ENCODE results near the gene TRAPPC4.
A peak's percentile ranks its signal among the peaks of the same experiment; 100 is the strongest.
"Not testable (repeated sequence)": the region's sequence is repeated elsewhere in the genome, so short reads cannot be mapped to it uniquely, and the experiment has no call there.

Gene TRAPPC4

DNA sequence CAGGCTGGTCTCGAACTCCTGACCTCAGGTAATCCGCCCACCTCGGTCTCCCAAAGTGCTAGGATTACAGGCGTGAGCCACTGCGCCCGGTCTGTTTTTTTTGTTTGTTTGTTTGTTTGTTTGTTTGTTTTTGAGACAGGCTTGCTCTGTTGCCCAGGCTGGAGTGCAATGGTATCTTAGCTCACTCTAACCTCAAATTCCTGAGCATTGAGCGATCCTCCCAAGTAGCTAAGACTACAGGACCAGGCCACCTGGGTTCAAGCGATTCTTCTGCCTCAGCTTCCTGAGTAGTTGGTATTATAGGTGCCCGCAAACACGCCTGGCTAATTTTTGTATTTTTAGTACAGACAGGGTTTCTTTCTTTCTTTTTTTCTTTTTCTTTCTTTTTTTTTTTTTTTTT is 14.9 kb downstream of the TRAPPC4 start:
- not testable (repeated sequence) for H3K9me3 Mint-ChIP-seq; H3K36me3 Mint-ChIP-seq; H3K27me3 Mint-ChIP-seq; ATAC-seq (ENCODE audit: low read depth); DNase-seq (ENCODE audit: low spot score in 2 of 2); H3K27ac Mint-ChIP-seq; H3K4me3 Mint-ChIP-seq
- H3K4me1 Mint-ChIP-seq = peaks cover 13% of the 10 kb centered on the region

DNA sequence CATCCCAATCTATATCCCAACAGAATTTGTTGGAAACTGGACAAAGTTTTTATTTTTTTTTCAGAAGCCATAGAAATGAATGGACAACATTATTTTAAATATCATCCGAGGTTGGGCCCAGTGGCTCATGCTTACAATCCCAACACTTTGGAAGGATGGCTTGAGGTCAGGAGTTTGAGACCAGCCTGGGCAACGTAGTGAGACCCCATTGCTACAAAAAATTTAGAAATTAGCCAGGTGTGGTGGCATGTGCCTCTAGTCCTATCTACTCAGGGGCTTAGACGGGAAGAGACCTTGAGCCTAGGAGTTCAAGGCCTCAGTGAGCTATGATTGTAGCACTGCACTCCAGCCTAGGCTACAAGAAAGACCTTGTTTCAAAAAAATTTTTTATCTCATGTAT is 16.2 kb downstream of the TRAPPC4 start:
- DNase-seq (ENCODE audit: low spot score in 2 of 2) (no peak), ATAC-seq (ENCODE audit: low read depth) (no peak)
- H3K27me3 Mint-ChIP-seq = no peaks in the 10 kb centered on the region
- no peaks in the 10 kb centered on the region for H3K36me3 Mint-ChIP-seq
- no peak overlapping the region for H3K27ac Mint-ChIP-seq
- no peak overlapping the region for H3K4me3 Mint-ChIP-seq
- H3K9me3 Mint-ChIP-seq = no peaks in the 10 kb centered on the region
- H3K4me1 Mint-ChIP-seq = peaks cover 4% of the 10 kb centered on the region

DNA sequence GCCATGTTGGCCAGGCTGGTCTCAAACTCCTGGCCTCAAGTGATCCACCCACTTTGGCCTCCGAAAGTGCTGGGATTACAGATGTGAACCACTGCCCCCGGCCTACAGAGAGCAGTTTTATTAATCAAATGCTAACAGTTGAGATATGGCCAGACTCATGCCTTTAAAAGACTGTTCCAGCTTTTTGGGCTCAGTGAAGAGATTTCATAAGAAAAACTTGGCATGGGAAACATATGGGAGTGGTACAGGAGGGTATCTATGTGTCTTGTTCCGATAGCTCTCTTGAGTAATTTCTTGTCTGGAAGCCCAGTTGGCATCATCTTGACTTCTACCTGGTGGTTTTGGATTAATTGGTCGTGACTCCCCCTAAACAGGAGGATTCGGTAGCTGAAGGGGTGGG is 20.3 kb downstream of the TRAPPC4 start:
- DNase-seq (ENCODE audit: low spot score in 2 of 2) (no peak), ATAC-seq (ENCODE audit: low read depth) (no peak)
- Mint-ChIP-seq H3K4me3 (no peak overlapping the region), H3K36me3 (no peaks in the 10 kb centered on the region), H3K27me3 (no peaks in the 10 kb centered on the region), H3K9me3 (no peaks in the 10 kb centered on the region), H3K4me1 (peaks cover 3% of the 10 kb centered on the region), H3K27ac (no peak overlapping the region)

DNA sequence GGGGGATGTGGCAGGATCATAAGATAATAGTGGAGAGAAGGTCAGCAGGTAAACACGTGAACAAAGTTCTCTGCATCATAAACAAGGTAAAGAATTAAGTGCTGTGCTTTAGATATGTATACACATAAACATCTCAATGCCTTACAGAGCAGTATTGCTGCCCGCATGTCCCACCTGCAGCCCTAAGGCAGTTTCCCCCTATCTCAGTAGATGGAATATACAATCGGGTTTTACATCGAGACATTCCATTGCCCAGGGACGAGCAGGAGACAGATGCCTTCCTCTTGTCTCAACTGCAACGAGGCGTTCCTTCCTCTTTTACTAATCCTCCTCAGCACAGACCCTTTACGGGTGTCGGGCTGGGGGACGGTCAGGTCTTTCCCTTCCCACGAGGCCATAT is 20.9 kb downstream of the TRAPPC4 start:
- not testable (repeated sequence) for H3K36me3 Mint-ChIP-seq; DNase-seq (ENCODE audit: low spot score in 2 of 2); H3K4me1 Mint-ChIP-seq; H3K27ac Mint-ChIP-seq; H3K27me3 Mint-ChIP-seq; ATAC-seq (ENCODE audit: low read depth); H3K9me3 Mint-ChIP-seq; H3K4me3 Mint-ChIP-seq

DNA sequence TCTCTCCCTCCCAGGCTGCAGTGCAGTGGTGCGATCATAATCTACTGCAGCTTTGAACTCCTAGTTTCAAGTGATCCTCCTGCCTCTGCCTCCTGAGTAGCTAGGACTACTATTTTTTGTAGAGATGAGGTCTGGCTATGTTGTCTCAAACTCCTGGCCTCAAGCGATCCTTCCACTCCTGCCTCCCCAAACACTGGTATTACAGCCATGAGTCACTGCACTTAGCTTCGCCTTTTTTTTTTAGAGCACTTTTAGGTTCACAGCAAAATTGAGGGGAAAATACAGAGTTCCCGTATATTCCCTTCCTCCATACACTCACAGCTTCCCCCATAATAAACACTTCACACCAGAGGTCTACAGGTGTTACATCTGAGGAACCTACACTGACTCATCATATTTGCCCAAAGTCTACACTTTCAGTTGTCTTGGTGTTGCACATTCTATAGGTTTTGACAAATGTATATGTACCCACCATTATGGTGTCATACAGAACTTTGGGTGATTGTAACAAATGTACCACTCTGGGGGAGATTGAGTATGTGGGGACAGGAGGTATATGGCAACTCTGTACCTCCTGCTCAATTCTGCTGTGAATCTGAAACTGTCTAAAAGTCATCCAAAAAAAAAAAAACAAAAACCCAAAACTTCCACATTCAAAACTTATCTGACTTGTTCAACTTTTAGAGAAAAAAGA is 23.4 kb downstream of the TRAPPC4 start:
- Mint-ChIP-seq H3K36me3 (peaks cover 8% of the 10 kb centered on the region), H3K27ac (no peak overlapping the region), H3K9me3 (no peaks in the 10 kb centered on the region), H3K4me3 (no peak overlapping the region), H3K27me3 (no peaks in the 10 kb centered on the region), H3K4me1 (peaks cover 3% of the 10 kb centered on the region)
- ATAC-seq (ENCODE audit: low read depth) = no peak
- no peak for DNase-seq (ENCODE audit: low spot score in 2 of 2)

DNA sequence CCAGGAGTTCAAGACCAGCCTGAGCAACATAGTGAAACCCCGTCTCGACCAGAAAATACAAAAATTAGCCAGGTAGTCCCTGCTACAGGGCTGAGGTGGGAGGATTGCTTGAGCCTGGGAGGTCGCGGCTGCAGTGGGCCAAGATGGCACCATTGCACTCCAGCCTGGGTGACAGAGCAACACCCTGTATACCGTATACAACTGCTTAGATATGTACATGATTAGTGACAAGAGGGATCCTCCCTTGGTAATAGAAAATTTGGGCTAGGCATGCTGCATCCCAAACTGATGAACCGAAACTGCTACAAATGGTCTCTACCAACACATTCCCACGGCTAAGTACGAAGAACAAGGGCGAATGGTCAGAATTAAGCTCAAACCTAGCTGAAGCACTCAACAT is 24.4 kb downstream of the TRAPPC4 start:
- H3K27me3 Mint-ChIP-seq = no peaks in the 10 kb centered on the region
- no peak overlapping the region for H3K4me3 Mint-ChIP-seq
- DNase-seq (ENCODE audit: low spot score in 2 of 2) (no peak), ATAC-seq (ENCODE audit: low read depth) (no peak)
- H3K9me3 Mint-ChIP-seq = no peaks in the 10 kb centered on the region
- H3K36me3 Mint-ChIP-seq = peaks cover 13% of the 10 kb centered on the region
- H3K4me1 Mint-ChIP-seq = peaks cover 3% of the 10 kb centered on the region
- H3K27ac Mint-ChIP-seq = no peak overlapping the region

DNA sequence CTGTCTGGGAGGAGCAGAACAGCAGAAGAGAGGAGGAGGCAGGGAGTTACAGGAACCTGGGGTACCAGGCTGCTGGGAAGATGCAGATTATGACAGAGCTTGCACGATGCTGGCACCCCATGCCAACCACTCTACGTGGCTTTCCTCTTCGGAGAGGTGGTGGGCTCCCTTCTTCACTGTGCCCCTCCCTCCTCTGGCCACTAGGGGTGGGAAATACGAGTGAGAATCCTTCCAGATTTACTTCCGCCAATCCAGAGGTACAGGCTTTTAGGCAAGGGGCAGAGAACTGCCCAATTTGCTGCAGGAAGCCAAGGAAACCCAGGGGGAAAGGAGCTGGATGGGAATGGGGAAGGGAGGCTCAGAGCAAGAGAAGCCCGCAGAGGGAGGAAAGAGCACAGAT is 26.1 kb downstream of the TRAPPC4 start:
- H3K27me3 Mint-ChIP-seq = no peaks in the 10 kb centered on the region
- no peak for DNase-seq (ENCODE audit: low spot score in 2 of 2)
- H3K4me1 Mint-ChIP-seq = no peaks in the 10 kb centered on the region
- no peaks in the 10 kb centered on the region for H3K9me3 Mint-ChIP-seq
- peaks cover 26% of the 10 kb centered on the region for H3K36me3 Mint-ChIP-seq
- no peak for ATAC-seq (ENCODE audit: low read depth)
- H3K27ac Mint-ChIP-seq = no peak overlapping the region
- no peak overlapping the region for H3K4me3 Mint-ChIP-seq

DNA sequence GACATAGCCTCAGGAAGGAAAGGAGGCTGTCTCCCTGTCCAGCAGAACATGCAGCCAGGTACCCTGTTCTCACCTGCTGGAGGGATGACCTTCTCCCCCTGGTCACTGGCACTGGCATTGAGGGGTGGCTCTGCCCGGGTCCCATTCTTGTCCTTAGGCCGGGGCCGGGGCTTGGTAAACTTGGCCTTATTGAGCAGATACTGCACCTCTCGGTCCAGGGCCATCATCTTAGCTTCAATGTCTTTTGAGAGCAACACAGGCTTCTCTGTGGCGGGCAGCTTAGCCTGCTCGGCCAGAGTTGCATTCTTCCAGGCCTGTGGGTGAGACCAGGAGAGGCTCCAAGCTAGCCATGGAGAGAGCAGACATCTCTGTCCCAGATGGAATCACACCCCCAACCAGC is 27.9 kb downstream of the TRAPPC4 start:
- DNase-seq (ENCODE audit: low spot score in 2 of 2) (no peak), ATAC-seq (ENCODE audit: low read depth) (no peak)
- H3K36me3 Mint-ChIP-seq = peaks cover 33% of the 10 kb centered on the region
- H3K27me3 Mint-ChIP-seq = no peaks in the 10 kb centered on the region
- H3K4me3 Mint-ChIP-seq = no peak overlapping the region
- no peak overlapping the region for H3K27ac Mint-ChIP-seq
- H3K4me1 Mint-ChIP-seq = peaks cover 3% of the 10 kb centered on the region
- no peaks in the 10 kb centered on the region for H3K9me3 Mint-ChIP-seq

DNA sequence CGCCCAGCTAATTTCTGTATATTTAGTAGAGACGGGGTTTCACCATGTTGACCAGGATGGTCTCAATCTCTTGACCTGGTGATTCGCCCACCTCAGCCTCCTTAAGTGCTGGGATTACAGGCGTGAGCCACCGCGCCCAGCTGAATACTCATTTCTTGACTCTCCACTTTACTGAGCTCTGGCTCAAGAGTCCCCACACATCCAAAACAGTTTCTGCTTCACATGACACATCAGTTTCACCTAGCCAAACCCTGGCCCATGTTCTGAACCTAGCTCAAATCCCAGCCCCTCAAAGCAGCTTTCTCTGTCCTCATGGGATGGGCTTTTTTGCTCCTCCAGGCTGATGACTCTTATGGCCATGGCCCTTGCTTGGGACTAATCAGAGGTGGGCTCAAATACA is 28.6 kb downstream of the TRAPPC4 start:
- Mint-ChIP-seq H3K27me3 (no peaks in the 10 kb centered on the region), H3K27ac (no peak overlapping the region), H3K36me3 (peaks cover 33% of the 10 kb centered on the region), H3K4me3 (no peak overlapping the region), H3K9me3 (no peaks in the 10 kb centered on the region), H3K4me1 (peaks cover 7% of the 10 kb centered on the region)
- DNase-seq (ENCODE audit: low spot score in 2 of 2) (no peak), ATAC-seq (ENCODE audit: low read depth) (no peak)

DNA sequence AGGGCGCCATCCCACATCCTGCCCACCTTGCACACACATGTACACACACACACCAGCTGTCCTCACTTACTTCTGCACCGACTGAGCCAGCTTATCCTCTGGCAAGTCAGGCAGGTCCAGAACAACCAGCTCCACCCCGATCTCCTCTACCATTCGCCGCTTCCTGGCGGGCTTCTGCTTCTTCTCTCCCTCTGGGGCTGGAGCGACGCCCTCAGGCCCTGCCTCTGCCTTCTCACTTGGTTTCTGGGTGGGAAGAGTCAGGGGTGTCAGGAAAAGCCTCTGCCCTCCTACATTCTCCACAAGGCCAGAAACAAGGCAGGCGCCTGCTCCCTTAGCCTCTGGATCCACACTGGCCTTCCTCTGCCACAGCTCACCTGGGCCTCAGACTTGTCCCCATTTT is 30.1 kb downstream of the TRAPPC4 start:
- Mint-ChIP-seq H3K27ac (no peak overlapping the region), H3K4me1 (peaks cover 12% of the 10 kb centered on the region), H3K36me3 (peaks cover 43% of the 10 kb centered on the region), H3K9me3 (no peaks in the 10 kb centered on the region), H3K27me3 (no peaks in the 10 kb centered on the region), H3K4me3 (no peak overlapping the region)
- DNase-seq (ENCODE audit: low spot score in 2 of 2) (no peak), ATAC-seq (ENCODE audit: low read depth) (no peak)

DNA sequence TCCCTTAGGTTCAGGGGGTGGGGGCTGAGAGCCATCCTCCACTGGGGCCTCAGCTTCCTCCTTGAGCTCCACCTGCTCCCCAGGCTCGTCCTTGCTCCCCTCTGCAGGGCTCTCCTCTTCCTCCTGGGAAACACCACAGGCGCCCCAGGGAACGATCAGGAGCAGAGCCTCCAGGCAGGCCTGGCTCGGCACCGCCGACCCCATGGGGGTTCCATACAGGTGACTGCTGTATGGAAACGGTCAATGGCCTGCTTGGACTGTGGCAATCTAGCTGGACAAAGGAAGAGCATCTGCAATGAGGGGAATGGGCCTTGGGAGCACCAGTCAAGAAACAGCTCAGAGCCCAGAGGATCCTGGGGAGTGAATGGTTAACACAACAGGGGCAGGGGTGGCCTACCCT is 30.5 kb downstream of the TRAPPC4 start:
- Mint-ChIP-seq H3K27me3 (no peaks in the 10 kb centered on the region), H3K9me3 (no peaks in the 10 kb centered on the region), H3K27ac (no peak overlapping the region), H3K36me3 (peaks cover 43% of the 10 kb centered on the region), H3K4me3 (no peak overlapping the region), H3K4me1 (peaks cover 12% of the 10 kb centered on the region)
- DNase-seq (ENCODE audit: low spot score in 2 of 2) (no peak), ATAC-seq (ENCODE audit: low read depth) (no peak)

DNA sequence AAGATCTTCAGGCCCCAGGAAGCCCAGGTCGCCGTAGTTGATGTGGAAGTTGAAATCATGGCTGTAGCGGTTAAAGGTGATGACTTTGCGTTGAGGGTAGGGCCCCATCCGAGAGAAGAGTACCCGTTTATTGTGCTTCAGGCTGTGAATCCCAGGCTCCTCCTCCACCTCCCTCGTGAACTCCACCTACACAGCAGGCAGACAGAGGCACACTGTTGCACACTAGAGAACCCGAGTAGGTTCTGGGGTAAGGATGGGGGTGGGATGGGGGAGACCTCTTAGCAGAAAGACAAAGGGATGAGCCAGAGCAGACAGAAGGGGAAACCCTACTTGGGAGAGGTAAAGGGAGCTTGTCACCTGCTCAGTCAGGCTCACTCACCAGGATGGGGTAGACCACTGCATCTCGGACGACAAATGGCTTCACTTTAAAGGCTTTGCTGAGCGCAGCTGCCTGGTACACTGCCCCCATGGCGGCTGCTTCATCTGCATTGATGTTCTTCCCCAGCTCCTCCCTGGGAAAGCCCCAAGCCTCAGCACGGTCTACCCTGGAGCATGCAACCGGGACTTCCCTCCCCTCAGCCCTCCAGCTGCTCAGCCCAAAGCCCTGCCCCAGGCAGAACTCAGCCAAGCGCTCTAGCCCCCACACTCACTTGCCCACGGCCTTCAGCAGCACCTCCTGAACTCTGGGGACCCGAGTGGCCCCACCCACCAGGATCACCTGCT is 33.0 kb downstream of the TRAPPC4 start:
- peak; percentile 77 for ATAC-seq (ENCODE audit: low read depth)

DNA sequence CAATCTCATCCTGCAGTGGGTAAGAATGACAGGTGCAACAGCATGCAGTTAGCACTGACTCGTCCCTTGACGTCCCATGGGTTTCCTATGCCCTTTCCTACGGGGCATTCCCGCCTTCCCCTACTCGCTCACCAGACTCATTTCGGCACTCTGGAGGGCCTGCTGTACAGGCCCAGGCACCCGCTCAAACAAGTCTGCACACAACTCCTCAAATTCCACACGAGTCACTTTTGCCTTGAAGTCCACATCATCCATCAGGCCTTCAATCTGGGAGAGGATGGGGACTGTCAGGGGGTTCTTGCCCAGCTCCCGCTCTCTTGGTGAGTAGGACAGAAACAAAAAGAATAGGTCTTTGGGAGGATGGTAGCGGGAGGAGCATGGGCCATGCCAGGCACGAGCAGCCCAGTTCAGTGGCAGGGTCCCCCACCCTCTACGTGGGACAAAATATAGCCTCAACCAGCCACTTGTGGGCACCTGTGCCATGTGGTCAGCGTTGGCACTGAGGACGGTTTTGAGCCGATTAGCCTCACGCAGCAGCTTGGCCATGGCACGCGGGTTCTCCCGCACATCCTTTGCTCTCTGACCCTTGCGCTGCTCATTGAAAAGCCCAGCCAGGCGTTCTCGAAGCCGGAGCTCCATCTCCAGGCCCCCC is 33.7 kb downstream of the TRAPPC4 start:
- peak overlapping the region; percentile 3 for H3K27ac Mint-ChIP-seq
- H3K4me3 Mint-ChIP-seq = no peak overlapping the region
- no peaks in the 10 kb centered on the region for H3K9me3 Mint-ChIP-seq
- H3K4me1 Mint-ChIP-seq = peaks cover 23% of the 10 kb centered on the region
- DNase-seq (ENCODE audit: low spot score in 2 of 2) (no peak), ATAC-seq (ENCODE audit: low read depth) (no peak)
- H3K27me3 Mint-ChIP-seq = no peaks in the 10 kb centered on the region
- peaks cover 35% of the 10 kb centered on the region for H3K36me3 Mint-ChIP-seq

More for the DNA sequence above, 33.0 kb downstream of the TRAPPC4 start:
- no peaks in the 10 kb centered on the region for H3K27me3 Mint-ChIP-seq
- no peak overlapping the region for H3K4me3 Mint-ChIP-seq
- DNase-seq (ENCODE audit: low spot score in 2 of 2) = peak in 1 of 2 donors; percentile 46
- no peaks in the 10 kb centered on the region for H3K9me3 Mint-ChIP-seq
- peak overlapping the region; percentile 3 for H3K27ac Mint-ChIP-seq
- peaks cover 23% of the 10 kb centered on the region for H3K4me1 Mint-ChIP-seq
- peaks cover 38% of the 10 kb centered on the region for H3K36me3 Mint-ChIP-seq

DNA sequence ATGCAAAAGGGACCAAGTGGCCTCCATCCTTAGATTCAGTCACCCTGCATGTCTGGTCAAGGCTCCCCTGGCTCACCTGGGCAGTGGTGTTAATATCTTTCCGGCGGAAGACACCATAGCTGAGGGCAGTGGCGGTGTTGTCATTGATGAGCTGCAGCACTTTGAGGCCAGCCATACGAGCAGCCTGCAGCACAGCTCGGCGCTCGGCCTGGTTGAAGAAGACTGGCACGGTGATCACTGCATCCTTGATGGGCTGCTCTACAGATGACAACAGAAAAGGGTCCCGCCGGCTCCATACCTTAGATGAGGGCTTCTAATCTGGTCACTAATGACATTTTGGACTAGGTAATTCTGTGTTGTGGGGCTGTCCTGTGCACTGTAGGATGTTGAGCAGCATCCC is 35.9 kb downstream of the TRAPPC4 start:
- no peak overlapping the region for H3K4me3 Mint-ChIP-seq

More for the DNA sequence above, 35.9 kb downstream of the TRAPPC4 start:
- H3K27me3 Mint-ChIP-seq = no peaks in the 10 kb centered on the region
- peaks cover 23% of the 10 kb centered on the region for H3K36me3 Mint-ChIP-seq
- DNase-seq (ENCODE audit: low spot score in 2 of 2) = no peak
- no peak overlapping the region for H3K27ac Mint-ChIP-seq
- no peaks in the 10 kb centered on the region for H3K9me3 Mint-ChIP-seq
- peaks cover 28% of the 10 kb centered on the region for H3K4me1 Mint-ChIP-seq
- no peak for ATAC-seq (ENCODE audit: low read depth)

Measured in memory B cell (primary cell).